HEK293T (cell line): ENCODE measurements around the gene DLK1.

Experiments
- FOXK2 ChIP-seq: fragments of 450-650 bp; IDR thresholded peaks from 2 replicates; pipeline ENCODE4 v1.6.1; 2016; ENCODE audit warnings: mild to moderate bottlenecking
- LEF1 ChIP-seq: fragments of 450-650 bp; IDR thresholded peaks from 2 replicates; pipeline ENCODE4 v1.6.1; 2017; ENCODE audit warnings: mild to moderate bottlenecking, borderline replicate concordance
- SUZ12 ChIP-seq: fragments of 450-650 bp; IDR thresholded peaks from 2 replicates; pipeline ENCODE4 v1.6.1; 2016; ENCODE audit warnings: mild to moderate bottlenecking

DNA sequence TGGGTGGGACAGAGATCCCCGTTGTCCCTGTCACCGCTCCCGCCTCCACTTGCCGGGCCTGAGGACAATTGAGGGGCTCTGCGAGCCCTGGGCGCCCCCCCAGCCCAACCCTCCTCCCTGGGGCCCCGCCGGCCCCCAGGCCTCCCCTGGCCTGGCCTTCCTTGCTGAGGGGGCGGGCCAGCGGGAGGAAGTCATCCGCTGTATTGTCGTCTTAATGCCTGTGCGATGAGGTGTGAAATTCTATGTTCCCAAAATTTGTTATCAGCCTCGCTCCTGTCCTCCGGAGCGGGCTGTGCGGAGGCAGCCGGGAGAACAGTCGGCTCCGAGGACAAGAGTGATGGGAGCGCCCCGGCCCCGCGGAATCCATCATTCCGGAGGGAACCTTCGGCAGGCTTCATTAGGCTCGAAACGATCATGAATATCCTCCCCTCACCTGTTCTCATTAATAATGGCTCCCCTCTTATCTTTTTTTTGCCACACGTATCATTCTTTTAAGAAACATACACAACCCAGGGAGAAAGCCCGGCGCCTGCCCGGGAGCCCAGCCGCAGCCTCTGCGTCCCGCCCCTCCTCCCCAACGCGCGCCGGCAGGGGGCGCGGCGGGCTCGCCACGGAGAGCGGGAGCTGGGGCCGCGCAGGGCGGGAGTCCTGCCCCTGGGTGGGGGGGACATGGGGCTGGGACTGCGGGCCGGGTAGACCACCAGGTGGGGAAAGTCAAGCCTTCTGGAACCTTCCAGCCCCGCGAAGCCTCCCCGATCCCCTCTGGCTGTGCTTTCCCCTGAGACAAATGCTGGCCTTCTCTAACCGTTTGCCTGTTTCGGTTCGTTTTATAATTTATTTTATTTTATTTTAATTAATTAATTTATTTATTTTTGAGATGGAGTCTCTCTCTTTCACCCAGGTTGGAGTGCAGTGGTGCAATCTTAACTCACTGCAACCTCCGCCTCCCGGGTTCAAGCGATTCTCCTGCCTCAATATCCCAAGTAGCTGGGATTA is 17.1 kb upstream of the DLK1 start:
- TF ChIP-seq LEF1 (no peak), SUZ12 (no peak), FOXK2 (no peak)
